Hepatic stellate cell (primary cell): ENCODE measurements around the gene SCUBE3.

ENCODE experiments used
- DNase-seq: peaks from one replicate; pipeline ENCODE4 v3.0.0; 2011; ENCODE audit warnings: low spot score

Gene SCUBE3

DNA sequence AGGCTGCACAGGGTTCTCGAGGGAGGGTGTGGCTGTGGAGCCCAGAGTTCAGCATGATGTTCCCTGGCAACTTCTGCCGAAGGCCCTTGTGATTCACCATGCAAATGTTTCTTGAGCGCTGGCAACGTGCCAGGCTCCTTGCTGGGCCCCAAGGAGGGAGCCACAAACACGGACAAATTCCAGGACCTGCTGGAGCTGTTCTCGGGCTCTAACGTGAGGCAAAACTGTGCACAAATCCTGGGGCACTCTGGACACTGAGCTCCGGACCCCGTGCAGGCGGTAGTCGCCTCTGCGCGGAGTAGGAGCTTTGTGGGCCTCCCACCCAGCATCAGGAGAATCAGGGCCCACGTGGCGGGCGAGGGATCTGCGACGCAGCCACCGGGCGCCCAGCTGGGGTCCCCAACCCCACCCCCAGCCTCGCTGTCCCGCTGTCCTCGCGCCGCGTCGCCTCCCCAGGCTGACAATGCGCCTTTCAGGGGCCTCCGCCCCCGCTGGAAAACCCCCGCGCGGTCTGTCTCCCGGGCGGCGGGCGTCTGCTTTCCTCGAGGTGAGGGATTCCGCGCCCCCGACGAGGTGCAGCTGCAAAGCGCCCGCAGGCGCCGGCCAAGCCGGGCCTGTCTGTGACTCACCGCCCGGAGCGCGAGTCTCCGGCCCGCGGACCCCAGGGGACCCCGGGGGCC, 31.7 kb upstream of the SCUBE3 start:
- peak; percentile 58 for DNase-seq

DNA sequence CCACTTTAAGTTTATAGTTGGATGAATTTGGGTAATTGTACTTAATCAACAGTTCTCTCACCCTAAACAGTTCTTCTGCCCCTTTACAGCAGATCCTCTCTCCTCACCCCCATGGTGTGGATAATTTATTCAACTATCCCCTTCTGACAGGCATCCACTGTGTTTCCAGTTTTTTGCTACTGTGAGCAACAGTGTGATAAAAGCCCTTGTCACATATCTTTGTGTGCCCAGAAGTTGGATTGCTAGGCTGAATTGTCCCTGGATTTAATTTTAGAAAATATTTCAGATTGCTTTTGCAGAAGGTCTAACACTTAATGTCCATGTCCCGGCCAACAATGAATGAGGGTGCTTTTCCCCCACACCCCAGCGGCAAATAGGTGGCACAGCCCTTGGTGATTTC, 30.5 kb upstream of the SCUBE3 start:
- DNase-seq, result no peak

DNA sequence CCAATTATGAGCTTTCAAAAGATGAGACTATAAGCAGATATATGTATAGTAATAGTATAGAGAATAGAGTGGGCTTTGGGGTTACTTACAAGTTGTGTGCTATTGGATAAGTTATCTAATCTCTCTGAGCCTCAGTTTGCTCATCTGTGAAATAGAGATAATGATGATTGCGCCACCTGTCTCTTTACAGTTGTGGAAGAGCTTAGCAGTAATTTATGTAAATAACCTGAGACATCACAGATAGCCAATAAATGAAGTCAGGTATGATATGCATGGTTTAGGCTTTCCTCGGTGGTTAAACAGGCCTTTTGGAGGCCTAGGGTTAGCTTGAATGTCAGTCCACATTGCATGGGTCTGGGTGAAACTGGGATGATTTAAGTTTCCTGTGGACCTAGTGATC, 29.8 kb upstream of the SCUBE3 start:
- DNase-seq, result no peak

DNA sequence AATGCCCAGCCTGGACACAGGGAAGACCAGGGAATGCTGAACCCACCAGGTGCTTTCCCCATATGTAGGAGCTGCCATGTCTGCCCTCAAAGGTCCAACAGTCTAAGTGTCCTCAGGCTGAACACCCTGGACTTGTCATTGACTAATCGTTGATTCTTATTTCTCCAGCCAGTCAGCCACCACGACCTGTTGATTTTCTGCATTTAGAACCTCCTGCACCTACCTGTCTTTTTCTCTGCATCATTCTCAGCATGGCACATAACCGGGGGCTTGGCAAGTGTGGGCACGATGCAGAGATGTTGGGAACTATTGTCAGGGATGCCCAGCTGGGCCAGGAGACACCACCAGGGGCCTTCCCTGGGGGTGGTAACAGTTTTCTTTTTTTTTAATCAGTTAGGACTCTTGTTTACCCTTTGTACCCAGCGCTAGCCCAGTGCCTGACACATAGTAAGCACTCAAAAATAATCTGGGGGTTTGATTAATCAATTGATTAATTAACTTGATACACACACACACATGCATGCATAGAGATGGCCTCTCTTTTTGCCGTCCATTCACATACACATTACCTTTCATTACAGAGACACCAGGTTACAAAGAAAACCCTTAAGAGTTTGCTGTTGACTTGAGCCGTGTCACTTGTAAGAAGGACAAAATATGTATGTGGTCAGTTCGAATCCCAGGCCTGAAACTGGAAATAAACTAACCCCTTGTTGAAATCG, 29.0 kb upstream of the SCUBE3 start:
- no peak for DNase-seq

DNA sequence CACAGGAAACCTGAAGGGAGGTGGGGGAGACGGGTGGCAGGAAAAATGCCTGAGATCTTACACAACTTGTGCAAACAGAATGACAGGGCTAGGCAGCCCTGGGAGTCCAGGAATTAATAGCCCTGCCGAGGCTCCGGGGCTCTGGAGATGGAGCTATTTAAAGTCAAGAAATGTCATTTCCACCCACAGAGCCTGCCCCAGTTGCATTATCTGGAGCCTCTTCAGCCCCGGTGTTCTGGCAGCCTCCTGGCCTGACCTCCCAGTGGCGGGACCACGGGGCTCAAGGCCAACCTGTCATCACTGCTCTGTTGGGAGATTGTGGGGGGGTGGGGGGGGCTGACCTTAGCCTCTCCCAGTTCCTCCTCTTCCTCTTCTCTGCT, 28.5 kb upstream of the SCUBE3 start:
- peak; percentile 77 for DNase-seq

DNA sequence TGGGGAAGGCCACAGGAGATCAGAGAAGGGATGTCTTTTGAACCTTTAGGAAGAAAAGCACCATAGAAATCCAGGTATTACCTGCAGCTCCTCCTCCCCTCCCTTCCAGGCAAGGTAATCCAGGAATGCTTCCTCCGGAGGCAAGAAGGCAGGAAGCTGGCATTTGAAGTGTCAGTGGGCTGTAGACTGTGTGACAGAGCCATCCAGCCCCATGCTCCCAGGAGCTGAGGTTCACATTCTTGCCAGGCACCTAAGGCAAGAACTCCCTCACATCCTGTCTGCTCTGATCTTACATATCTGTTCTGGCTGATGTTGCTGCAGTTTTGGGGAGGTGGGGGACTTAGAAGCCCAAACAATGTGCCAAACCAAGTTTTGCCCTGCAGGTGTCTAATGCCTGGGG, 27.8 kb upstream of the SCUBE3 start:
- DNase-seq, result no peak

DNA sequence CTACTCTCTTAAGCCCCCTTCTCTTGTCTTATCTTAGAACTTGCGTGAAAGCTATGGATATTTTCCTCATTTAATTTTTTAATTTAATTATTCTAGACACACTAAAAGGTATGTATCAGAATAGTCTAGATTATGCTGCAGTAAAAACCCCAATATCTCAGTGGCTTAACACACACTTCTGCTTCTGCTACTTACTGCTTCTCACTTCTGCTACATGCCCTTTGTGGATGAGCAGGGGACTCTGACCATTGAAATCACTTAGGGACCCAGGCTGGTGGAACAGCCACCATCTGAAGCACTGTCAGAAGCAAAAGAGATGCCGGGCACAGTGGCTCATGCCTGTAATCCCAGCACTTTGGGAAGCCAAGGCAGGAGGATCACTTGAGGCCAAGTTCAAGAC, 27.2 kb upstream of the SCUBE3 start:
- DNase-seq, result no peak

DNA sequence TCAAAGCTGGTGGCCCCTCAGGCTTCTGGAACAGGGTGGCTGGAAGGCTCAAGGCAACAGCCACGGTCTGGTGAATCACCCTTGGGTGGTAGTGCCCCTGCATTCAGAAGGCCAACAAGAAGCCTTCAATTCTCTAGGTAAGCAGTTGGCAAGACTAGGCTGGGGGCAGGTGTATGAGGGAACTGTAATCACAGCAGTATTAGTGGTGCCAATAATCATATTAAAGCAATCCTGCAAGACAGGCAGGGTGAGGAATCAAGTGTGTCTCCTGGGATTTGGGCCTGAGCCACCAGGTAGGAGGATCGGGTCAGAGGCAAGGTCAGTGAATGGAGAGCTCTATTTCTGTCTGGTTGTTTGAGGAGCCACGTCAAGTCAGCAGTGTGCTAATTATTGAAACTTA, 24.9 kb upstream of the SCUBE3 start:
- DNase-seq, result no peak

DNA sequence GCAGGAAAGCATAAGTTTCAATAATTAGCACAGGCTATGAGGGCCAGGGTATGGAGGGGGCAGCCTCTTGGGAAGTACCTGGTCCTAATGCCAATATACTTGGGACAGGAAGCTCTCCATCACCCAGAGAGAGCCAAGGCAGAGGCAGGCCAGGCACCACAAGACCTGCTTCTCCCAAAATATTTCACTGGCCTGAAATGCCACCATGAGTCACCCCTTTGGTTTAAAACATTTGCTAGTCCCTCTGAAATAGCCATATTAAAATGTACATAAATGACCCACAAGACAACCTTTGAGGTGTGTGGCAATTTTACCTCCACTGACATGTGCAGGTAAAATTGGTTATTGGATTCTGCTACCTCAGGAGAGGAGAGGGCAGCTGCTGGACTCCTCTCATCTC, 23.4 kb upstream of the SCUBE3 start:
- no peak for DNase-seq

DNA sequence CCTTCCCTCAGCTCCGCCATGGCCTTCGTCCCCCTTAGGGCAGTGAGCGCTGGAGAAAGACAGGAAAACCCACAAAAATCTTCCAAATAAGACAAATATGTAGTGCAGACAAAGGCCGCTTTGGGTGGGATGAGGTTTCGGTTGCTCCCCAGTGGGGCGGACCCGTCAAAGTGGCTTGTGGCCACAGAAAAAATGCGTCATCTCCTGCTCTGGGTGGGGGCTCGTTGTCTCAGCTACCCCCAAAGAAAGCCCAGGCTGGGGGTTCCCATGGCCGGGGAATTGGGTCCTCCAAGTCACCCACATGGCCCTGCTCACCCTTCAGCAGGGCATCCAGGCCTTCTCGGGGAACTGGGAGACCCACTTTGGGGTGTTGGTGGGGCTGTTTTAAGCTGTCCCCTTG, 21.9 kb upstream of the SCUBE3 start:
- no peak for DNase-seq

DNA sequence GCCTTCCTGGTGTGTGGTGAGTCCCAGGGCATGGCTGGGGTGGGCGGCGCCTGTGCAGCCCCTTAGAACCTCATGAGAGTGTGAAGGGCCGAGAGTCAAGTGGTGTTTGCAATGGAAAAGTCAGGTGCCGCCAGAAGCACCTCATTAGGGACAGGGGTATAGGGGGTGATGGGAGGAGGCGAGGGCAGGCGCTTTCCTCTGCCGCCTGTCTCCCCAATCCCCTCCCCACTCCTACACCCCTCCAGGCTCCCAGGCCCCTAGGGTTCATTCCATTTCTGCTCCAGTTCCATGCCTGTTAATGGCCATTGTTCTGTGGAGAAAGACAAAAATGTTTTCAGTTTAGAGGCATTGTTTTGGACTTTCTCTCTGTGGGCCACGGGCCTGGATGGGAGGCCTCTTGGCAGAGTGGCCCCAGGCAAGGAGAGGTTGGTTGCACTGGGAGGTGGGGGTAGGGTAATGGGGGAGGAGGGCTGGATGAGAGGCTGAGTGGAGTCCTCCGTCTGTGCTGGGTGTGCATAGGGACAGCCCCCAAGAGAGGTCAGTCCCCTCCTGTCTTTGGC, 21.4 kb upstream of the SCUBE3 start:
- DNase-seq, result no peak

DNA sequence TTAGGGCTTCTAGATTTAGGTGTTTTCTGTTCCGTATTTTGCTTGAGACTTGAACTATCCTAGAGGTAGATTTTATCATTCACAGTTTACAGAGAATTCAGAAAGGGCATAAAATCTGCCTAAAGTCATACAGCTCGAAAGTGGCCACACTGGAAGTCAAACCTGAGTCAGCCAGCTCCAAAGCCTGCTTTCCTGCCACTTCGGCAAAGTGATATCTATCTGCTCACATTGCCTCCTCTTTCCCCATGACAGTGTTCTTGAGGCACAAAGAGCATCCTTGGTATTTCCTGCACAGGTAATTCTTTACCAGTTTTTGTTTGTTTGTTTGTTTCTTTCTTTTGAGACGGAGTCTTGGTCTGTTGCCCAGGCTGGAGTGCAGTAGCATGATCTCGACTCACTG, 19.4 kb upstream of the SCUBE3 start:
- no peak for DNase-seq

DNA sequence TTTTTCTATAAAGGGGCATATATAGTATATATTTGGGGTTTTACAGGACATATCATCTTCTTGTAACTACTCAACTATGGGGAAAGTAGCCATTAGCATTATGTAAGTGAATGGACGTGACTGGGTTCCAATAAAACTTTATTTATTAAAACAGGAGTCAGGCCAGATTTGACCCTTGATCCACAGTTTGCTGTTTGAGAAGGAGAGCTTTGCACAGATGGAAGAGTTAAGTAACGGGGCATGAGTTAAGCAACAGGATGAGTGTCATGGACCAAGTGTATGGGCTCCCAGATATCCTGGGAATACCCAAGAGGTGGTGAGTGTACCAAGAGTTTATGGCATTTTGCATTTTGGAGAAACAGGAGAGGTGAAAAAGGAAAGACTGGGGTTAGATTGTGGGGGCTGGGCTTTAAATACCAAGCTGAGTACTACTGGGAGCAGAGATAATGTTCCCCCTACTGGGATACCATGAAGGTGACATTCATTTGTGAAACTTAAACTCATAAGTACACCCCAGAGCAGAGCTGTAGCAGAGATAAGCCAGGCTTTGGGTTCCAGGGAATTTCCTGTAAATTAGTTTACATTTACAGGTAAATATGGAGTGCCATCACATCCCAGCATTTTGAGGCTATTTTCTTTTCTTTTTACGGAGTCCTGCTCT, 18.5 kb upstream of the SCUBE3 start:
- no peak for DNase-seq

DNA sequence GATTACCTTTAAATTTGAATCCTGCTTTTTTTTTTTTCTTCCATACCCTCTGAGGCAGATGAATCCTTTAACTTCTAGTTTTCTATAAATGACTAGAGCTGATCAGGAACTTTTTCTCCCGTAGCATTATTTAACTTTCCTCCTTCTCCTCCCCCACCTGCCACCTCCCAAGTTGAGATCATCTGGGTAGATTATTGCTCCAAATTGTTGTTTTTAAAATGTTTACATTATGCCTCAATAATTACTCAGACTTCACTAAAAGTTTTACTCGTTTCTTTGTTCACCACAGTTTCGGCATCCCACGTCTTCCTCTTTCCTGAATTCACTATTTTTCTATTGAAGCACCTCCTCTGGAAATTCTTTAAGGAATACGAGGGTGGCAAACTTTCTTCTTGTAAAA, 16.6 kb upstream of the SCUBE3 start:
- DNase-seq, result no peak

DNA sequence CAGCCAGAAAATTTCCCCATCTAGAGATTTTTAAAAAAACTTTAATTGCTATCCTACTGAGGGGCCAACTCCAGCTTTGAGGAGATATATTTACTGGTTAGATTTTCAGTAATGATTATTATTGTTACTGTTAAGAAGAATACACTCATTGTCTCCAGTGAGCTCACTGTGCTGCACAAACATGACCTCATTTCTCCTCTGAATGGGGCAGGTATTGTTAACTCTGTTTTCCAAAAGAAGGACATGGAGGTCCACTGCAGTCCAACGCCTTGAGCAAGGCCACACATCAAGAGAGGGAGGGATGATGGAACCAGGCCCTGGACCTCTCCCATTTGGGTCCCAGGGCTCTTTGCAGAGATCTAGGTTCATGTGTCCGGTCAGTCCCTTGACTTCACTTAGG, 13.9 kb upstream of the SCUBE3 start:
- no peak for DNase-seq

DNA sequence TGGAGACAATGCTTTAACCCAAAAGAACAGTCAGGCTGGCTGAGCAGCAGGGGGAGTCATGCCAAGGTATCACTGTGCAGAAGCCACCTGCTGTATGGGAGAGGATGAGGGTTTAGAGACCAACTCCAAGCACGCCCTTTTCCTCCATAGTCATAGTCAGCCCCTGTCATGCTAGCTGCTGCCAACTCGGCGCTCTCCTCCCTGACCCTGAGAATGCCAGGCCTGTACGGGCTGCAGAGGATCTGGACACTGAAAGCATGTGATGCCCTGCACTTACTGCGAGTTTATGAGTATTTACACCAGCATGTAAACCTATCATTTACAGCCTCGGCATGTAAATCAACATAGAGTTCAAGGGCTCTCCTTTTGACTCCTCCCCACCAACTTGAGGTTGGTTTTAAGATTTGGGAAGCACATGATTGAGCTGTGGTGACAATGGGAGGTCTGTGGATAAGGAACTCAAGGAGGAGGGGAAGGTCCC, 11.7 kb upstream of the SCUBE3 start:
- no peak for DNase-seq

DNA sequence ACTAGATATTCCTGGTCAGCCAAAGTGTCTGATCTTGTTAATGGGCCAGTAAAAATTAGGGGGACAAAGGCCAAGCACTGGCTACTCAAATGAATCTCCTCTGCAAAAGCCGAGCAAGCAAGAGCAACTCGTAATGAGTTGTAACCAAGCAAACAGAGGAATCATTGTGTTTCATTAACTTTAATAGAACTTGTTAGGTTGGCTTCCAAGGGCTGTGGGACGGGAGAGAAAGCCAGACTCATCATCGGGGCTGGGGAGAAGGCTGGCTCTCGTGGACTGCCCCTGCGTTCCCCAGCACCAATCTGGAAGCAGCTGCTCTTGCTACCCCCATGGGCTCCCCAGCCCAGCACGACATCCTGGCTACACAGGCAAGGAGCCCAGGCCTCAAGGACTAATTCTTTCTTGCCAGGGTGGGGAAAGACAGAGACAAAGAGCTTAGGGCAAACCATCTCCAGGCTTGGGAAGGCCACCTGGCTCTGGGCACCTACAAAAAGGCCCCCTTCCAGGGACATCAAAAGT, 10.5 kb upstream of the SCUBE3 start:
- no peak for DNase-seq

DNA sequence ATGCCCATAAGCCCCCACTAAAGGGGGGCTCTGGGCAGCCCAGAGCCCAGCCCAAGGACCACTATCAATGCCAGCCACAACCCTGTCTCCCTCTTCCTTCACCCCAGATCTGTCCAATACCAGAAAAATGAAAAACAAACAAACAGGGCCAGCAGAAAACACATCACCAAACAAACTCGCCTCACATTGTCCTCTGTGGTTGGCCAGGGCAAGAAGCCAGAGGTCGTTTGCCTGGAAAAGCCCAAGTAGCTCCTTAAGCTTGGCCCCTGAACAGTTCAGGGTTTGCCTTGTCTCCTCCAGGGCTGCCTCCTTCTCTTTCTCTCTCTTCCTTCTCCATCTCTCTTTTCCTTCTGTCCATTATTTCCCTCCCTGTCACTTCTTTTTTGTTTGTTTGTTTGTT, 10.1 kb upstream of the SCUBE3 start:
- no peak for DNase-seq

DNA sequence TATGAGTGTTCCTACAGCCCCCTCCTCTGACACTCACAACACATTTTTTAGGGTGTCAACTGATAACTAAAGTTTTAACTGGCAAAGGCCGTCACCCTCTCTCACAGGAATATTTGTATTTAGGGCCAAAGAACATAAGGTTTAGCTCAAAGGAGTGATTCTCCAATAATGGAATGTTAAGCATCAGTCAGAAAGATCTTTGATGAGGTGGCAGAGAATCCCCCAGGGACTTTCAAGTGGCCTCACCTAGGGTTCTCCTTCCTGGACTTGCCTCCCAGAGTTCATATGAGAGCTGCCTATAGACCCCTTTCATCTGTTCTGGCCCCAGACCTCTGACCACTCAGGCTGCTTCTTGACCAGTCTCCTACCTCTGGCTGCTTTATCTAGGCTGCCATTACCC, 7.4 kb upstream of the SCUBE3 start:
- DNase-seq, result no peak

DNA sequence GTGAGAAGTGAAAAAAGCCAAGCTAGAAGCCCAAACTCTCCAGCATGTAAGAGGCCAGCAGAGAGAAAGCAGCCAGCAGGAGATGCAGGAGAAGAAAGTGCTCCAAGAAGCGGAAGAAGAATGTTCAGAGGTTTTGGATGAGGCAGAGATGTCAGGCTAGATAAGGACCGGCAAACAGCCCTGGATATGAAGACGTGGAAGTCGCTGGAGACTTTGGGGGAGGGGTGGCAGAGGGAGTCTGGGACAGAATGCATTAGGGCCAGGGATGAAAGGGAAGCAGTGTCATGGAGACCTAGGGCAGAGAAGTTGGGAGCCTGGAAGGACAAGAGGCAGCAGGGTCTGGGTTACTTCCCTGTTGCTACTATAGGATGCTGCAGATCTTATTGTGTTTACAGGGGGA, 5.3 kb upstream of the SCUBE3 start:
- DNase-seq, result no peak

DNA sequence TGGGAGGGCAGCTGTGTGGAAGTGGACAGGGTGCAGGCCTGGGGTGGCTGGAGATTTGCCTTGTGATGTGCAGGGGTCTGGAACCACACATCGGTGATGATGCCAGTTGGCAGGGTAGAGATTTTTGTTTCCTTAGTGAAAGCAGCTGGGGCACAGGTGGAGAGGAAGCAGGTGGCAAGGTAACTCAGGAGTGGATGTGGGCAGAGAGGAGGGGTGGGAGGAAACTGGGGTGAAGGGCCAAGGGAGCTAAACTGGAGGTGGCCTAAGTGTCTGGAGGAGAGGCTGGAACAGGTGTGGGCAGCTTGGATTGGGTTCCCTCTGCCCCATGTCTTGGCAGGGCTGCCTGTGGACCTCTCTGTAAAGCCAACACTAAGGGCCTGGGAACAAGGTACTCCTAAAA, 4.7 kb upstream of the SCUBE3 start:
- DNase-seq, result no peak

DNA sequence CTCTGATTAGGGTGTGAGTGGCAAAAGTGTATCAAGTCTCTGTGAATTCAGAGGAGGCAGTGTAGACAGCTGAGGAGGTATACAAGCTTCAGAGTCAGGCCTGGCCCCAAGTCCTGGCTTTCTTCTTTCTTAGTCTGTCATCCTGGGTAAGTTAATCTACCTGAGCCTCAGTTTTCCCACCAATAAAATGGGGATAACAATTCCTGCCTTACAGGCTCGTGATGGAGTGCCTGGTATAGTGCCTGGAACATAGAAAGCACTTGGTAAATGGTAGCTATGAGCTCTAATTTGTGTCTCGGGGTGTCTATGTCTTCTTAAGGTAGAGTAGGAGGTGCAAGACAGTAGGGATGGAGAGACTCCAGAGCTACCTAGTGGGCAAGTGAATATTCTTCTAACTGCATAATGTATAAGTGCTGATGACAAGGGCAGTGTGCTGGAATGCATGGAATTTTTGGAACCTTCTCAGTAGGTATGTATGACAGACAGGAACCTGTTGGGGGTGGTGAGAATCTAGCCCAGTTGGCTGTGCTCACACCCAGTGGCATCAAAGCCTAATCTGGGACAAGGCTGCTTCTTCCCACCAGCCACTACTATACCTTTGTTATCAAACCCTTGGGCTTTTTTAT, 4.0 kb upstream of the SCUBE3 start:
- DNase-seq, result no peak
